ENCODE data around the gene CST3.
"Not testable (repeated sequence)": the region's sequence is repeated elsewhere in the genome, so short reads cannot be mapped to it uniquely, and the experiment has no call there.

Gene CST3

GRCh38 chr20:23627501-23627900 lies 10.3 kb downstream of the CST3 start:
- DNase-seq = no peak

- DNase-seq = no peak
Measured at GRCh38 chr20:23626040-23626620, 11.6 kb downstream of the CST3 start.

GRCh38 chr20:23625236-23625964 lies 12.4 kb downstream of the CST3 start:
- no peak for DNase-seq

GRCh38 chr20:23624324-23624691 lies 13.4 kb downstream of the CST3 start:
- DNase-seq = no peak

GRCh38 chr20:23623666-23624323 lies 14.0 kb downstream of the CST3 start:
- DNase-seq = no peak

- DNase-seq = peak; percentile 84
Measured at GRCh38 chr20:23622839-23623343, 14.9 kb downstream of the CST3 start.

- DNase-seq = not testable (repeated sequence)
Measured at GRCh38 chr20:23622401-23622800, 15.4 kb downstream of the CST3 start.

GRCh38 chr20:23620670-23621386 lies 16.9 kb downstream of the CST3 start:
- not testable (repeated sequence) for DNase-seq

- no peak for DNase-seq
Measured at GRCh38 chr20:23614163-23614562, 23.6 kb downstream of the CST3 start.

GRCh38 chr20:23613676-23614075 lies 24.1 kb downstream of the CST3 start:
- DNase-seq = no peak

GRCh38 chr20:23612396-23612795 lies 25.4 kb downstream of the CST3 start:
- no peak for DNase-seq

- DNase-seq = no peak
Measured at GRCh38 chr20:23609486-23610109, 28.2 kb downstream of the CST3 start.

- DNase-seq = no peak
Measured at GRCh38 chr20:23608251-23608846, 29.4 kb downstream of the CST3 start.

GRCh38 chr20:23607497-23608245 lies 30.1 kb downstream of the CST3 start:
- DNase-seq = no peak

GRCh38 chr20:23606652-23607049 lies 31.1 kb downstream of the CST3 start:
- peak; percentile 30 for DNase-seq

- DNase-seq = no peak
Measured at GRCh38 chr20:23605867-23606651, 31.7 kb downstream of the CST3 start, which contains the start of gene CST9. CST9 (minus strand) TSS chr20:23605917; CDS start chr20:23605864, 53 bp downstream.

- DNase-seq = no peak
Measured at GRCh38 chr20:23604306-23604705, 33.4 kb downstream of the CST3 start.

GRCh38 chr20:23603321-23603720 lies 34.4 kb downstream of the CST3 start:
- no peak for DNase-seq

- DNase-seq = no peak
Measured at GRCh38 chr20:23602699-23603098, 35.1 kb downstream of the CST3 start.

GRCh38 chr20:23602241-23602640 lies 35.5 kb downstream of the CST3 start:
- no peak for DNase-seq

- DNase-seq = no peak
Measured at GRCh38 chr20:23601715-23602114, 36.0 kb downstream of the CST3 start.

All from NCI-H226 (cell line).